GM12875 (cell line): ENCODE measurements around the gene RNF111.
A peak's percentile ranks its signal among the peaks of the same experiment; 100 is the strongest.

Experiments
- H3K4me3 ChIP-seq: one replicate; pipeline ENCODE4 v1.5.1; 2011; ENCODE audit warnings: low read depth, low read length, control low read depth
- TF ChIP-seq, protein P1 (sequence below): IDR thresholded peaks from 2 replicates; pipeline ENCODE4 v1.5.1; 2011; ENCODE audit warnings: low read depth, mild to moderate bottlenecking, control low read depth, inconsistent platforms, low read length, moderate library complexity, borderline replicate concordance; ENCODE audit not compliant: insufficient read depth

The RNF111 gene

DNA sequence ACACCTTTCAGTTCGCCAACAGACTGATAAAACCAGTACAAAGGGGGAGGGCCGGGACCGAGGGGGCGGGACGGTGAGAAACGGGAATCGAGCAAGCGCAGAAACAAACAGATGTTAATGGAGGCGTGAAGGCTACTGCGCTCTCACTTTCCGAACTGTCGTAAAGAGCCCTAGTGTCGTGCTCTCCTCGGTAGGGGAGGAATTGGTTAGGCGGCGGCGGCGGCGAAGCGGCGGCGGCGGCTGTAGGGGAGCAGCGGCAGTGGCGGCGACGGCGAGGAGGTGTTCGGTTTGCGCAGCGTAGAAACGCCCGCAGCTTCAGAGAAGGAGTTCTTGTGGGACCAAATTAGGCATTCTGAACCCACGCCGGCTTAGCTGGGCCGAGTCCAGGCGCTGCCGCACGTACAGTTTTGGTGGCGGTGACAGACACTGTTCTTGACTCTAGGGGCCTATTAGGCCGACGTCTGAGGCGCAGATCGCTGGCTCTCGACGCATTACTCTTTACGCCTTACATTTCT lies at the start of gene RNF111:
Gene RNF111 (plus strand): TSS at position 173 of the 515 bp plus-strand sequence. CDS start 43,160 bp downstream, outside the sequence.
- peak within 1 kb of the TSS; percentile 93 for H3K4me3 ChIP-seq
- TF ChIP-seq, protein P1, sequence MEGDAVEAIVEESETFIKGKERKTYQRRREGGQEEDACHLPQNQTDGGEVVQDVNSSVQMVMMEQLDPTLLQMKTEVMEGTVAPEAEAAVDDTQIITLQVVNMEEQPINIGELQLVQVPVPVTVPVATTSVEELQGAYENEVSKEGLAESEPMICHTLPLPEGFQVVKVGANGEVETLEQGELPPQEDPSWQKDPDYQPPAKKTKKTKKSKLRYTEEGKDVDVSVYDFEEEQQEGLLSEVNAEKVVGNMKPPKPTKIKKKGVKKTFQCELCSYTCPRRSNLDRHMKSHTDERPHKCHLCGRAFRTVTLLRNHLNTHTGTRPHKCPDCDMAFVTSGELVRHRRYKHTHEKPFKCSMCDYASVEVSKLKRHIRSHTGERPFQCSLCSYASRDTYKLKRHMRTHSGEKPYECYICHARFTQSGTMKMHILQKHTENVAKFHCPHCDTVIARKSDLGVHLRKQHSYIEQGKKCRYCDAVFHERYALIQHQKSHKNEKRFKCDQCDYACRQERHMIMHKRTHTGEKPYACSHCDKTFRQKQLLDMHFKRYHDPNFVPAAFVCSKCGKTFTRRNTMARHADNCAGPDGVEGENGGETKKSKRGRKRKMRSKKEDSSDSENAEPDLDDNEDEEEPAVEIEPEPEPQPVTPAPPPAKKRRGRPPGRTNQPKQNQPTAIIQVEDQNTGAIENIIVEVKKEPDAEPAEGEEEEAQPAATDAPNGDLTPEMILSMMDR, result no peak

DNA sequence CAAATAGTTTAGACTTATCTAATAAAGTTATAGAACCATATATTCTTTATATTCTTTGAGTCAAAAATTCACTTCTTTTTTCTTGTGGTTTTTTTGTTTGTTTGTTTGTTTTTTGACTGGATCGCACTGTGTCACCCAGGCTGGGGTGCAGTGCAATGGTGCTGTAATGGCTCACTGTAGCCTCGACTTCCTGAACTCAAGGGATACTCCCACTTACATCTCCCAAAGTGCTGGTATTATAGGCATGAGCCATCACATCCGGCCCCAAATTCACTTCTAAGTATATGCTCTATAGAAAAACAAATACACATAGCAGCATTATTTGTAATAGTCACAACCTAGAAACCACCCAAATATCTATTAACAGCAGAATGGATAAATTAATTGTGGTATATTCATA lies 40.3 kb upstream of the RNF111 start:
- H3K4me3 ChIP-seq, result no peak overlapping the region
- TF ChIP-seq, protein P1, result no peak

DNA sequence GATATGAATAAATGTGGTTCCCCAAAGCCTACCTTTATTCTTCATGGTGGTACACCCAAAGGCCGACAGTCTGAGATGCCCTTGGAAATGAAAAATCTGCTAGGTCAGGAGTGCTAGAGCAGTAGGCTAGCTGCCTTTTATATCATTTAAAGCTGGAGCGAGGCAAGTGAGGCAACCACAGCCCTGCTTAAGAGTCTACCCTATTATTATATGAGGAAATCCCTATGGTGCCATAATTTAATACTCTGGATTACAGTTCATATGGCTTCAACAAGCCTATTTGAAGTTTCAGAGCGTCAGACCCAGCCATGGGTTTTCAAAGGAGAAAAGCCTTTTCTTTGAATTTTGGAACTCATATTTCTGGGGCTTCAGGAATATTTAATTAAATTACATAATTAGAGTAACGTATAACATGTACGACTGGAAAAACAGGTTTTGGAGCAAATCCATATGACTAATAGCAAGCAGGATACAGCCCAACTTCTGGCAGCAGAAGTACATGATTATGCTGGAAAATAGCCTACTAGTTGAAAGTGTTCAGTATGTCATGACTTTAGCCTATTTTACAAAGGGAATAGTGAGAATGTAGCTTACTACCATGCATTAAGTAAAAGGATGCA lies 36.0 kb upstream of the RNF111 start:
- TF ChIP-seq, protein P1, result no peak

DNA sequence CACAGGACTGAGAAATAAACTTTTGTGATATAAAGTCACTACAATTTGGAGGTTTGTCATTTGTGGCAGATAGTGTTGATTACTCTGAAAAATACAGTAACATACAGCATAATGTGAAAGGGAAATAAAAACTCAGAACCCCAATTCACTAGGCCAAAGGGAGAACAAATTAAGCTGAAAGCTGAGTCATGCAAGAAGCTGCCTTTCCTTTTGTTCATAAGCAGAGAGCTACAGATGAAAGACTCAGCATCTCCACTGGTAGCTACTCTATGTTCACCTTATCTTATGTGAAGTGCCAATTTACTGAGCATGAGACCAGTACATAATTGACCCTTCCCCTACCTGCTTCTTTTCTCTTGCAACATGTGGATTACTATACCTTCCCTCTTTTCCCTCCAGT lies 34.7 kb upstream of the RNF111 start:
- TF ChIP-seq, protein P1, result no peak

More for the DNA sequence above, 36.0 kb upstream of the RNF111 start:
- no peak overlapping the region for H3K4me3 ChIP-seq

DNA sequence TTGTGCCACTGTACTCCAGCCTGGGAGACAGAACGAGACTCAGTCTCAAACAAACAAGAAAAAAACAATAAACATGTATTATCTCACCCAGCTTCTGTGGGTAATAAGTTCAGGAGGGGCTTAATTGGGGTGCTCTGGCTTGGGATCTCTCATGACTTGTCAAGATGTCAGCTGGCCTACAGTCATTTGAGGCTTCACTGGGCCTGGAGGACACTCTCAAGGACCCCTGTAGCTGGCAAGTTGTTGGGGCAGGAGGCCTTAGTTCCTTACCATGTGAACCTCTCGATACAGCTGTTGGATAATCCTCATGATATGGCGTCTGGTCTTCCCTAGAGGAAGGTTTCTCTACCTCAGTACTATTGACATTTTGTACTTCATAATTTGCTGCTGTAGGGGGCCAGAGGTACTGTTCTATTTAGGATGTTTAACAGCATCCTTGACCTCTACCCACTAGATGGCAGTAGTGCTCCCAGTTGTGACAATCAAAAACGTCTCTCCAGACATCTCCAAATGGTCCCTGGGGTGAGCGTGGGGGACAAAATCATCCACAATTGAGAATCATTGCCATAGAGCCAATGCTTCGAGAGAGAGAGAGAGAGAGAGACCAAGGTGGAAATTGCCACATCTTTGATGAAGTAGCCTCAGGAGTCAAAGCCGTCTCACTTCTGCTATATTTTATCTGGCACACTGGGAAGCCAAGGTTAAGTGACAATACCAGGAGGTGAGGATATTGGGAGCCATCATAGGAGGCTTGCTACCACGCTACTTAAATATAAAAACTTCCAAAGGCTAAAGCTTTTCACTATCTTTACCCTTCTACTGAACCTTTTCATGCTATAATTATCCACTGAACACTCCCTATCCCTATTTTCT lies 30.1 kb upstream of the RNF111 start:
- TF ChIP-seq, protein P1, result peak; percentile 77
- no peak overlapping the region for H3K4me3 ChIP-seq

More for the DNA sequence above, 34.7 kb upstream of the RNF111 start:
- no peak overlapping the region for H3K4me3 ChIP-seq

DNA sequence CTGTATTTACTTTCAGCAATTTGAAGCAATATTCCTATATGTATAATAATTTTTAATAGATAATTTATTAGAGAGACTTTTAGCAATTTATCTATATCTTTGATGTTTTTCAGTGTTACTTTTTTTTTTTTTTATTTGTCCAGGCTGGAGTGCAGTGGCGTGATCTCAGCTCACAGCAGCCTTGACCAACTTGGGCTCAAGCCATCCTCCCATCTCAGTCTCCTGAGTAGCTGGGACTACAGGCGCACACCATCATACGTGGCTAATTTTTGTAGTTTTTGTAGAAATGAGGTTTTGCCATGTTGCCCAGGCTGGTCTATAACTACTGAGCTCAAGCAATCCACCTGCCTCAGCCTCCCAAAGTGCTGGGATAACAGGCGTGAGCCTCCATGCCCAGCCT lies 28.7 kb upstream of the RNF111 start:
- TF ChIP-seq, protein P1, result no peak
- no peak overlapping the region for H3K4me3 ChIP-seq
